Astrocyte of the cerebellum (primary cell): ENCODE measurements around the gene GPR85.
"Not testable (repeated sequence)": the region's sequence is repeated elsewhere in the genome, so short reads cannot be mapped to it uniquely, and the experiment has no call there.

Source experiments
- DNase-seq: peaks from one replicate; pipeline ENCODE4 v3.0.0-alpha.2; 2011; ENCODE audit warnings: low read depth
- H3K4me3 ChIP-seq: 2 replicates; pipeline ENCODE4 v1.5.1; 2011; ENCODE audit warnings: mild to moderate bottlenecking, low read depth, low read length, moderate library complexity
- CTCF ChIP-seq: IDR thresholded peaks from 2 replicates; pipeline ENCODE4 v1.5.1; 2012; ENCODE audit warnings: low read length, low read depth, moderate library complexity, mild to moderate bottlenecking; ENCODE audit errors: missing control alignments
- in situ Hi-C: cut with HindIII; loops from 2 replicates; pipeline ENCODE4 v1.10.0; 2017; ENCODE audit warnings: low sequenced_read_pairs

Gene GPR85

GRCh38 chr7:113062499-113062898 is 24.1 kb downstream of the GPR85 start:
- in situ Hi-C loops, result no loop called here
- H3K4me3 ChIP-seq, result no peak overlapping the region
- DNase-seq, result no peak
- no peak for TF ChIP-seq CTCF

- H3K4me3 ChIP-seq, result no peak overlapping the region
- TF ChIP-seq CTCF, result no peak
- no peak for DNase-seq
- in situ Hi-C loops, result no loop called here
Observed at GRCh38 chr7:113060100-113060499, 26.5 kb downstream of the GPR85 start.

- H3K4me3 ChIP-seq, result no peak overlapping the region
- no peak for TF ChIP-seq CTCF
- in situ Hi-C loops, result no loop called here
- DNase-seq, result no peak
Observed at GRCh38 chr7:113054938-113055337, 31.7 kb downstream of the GPR85 start.

- DNase-seq, H3K4me3 ChIP-seq, in situ Hi-C loops: not testable (repeated sequence)
Observed at GRCh38 chr7:113054272-113054671, 32.4 kb downstream of the GPR85 start.

GRCh38 chr7:113049221-113049620 is 37.4 kb downstream of the GPR85 start:
- DNase-seq, in situ Hi-C loops, H3K4me3 ChIP-seq: not testable (repeated sequence)

- H3K4me3 ChIP-seq, result no peak overlapping the region
- in situ Hi-C loops, result no loop called here
- DNase-seq, result no peak
- TF ChIP-seq CTCF, result no peak
Observed at GRCh38 chr7:113046453-113046852, 40.2 kb downstream of the GPR85 start.

- no peak overlapping the region for H3K4me3 ChIP-seq
- no peak for TF ChIP-seq CTCF
- in situ Hi-C loops, result no loop called here
- DNase-seq, result no peak
Observed at GRCh38 chr7:113045379-113045778, 41.2 kb downstream of the GPR85 start.

- DNase-seq, result no peak
- H3K4me3 ChIP-seq, result no peak overlapping the region
- in situ Hi-C loops, result no loop called here
- TF ChIP-seq CTCF, result no peak
Observed at GRCh38 chr7:113044394-113044793, 42.2 kb downstream of the GPR85 start.
